Activated CD4-positive, CD25-positive, alpha-beta regulatory T cell (primary cell): Measurements from ENCODE around the gene NT5DC4.

Source experiments
- DNase-seq, 4 experiments: peaks; one replicate each; lab custom pipeline; 2025; lab: John Stamatoyannopoulos, UW

The NT5DC4 gene

GRCh38 chr2:112720785-112721184 is at the start of gene NT5DC4:
TSS of gene NT5DC4 (plus strand) at chr2:112721020. CDS start at chr2:112721080, 60 bp downstream.
- DNase-seq: no peak

GRCh38 chr2:112671801-112672200 is 49.0 kb upstream of the NT5DC4 start:
- DNase-seq: no peak

- no peak for DNase-seq
These were observed 47.8 kb upstream of the NT5DC4 start for GRCh38 chr2:112673008-112673407.

GRCh38 chr2:112674229-112674628 is 46.6 kb upstream of the NT5DC4 start:
- DNase-seq: no peak

GRCh38 chr2:112679484-112679883 is 41.3 kb upstream of the NT5DC4 start:
- DNase-seq: no peak

- no peak for DNase-seq
These were observed 40.1 kb upstream of the NT5DC4 start for GRCh38 chr2:112680666-112681101.

GRCh38 chr2:112682101-112682500 is 38.7 kb upstream of the NT5DC4 start:
- no peak for DNase-seq

GRCh38 chr2:112683550-112684414 is 37.0 kb upstream of the NT5DC4 start:
- no peak for DNase-seq

GRCh38 chr2:112684415-112684775 is 36.4 kb upstream of the NT5DC4 start:
- no peak for DNase-seq

GRCh38 chr2:112685271-112685884 is 35.4 kb upstream of the NT5DC4 start:
- no peak for DNase-seq

GRCh38 chr2:112686348-112687217 is 34.2 kb upstream of the NT5DC4 start:
- no peak for DNase-seq

- DNase-seq: no peak
These were observed 33.3 kb upstream of the NT5DC4 start for GRCh38 chr2:112687522-112687921.

GRCh38 chr2:112688086-112688880 is 32.5 kb upstream of the NT5DC4 start:
- DNase-seq: no peak

- peak in 3 of 4 experiments; percentile 8 to 43 (median 37) for DNase-seq
These were observed 29.9 kb upstream of the NT5DC4 start for GRCh38 chr2:112690853-112691401.

- no peak for DNase-seq
These were observed 28.9 kb upstream of the NT5DC4 start for GRCh38 chr2:112691881-112692281.

GRCh38 chr2:112692495-112692911 is 28.3 kb upstream of the NT5DC4 start:
- DNase-seq: no peak

GRCh38 chr2:112692918-112693317 is 27.9 kb upstream of the NT5DC4 start:
- DNase-seq: no peak

- no peak for DNase-seq
These were observed 27.2 kb upstream of the NT5DC4 start for GRCh38 chr2:112693596-112693995.

GRCh38 chr2:112694182-112694581 is 26.6 kb upstream of the NT5DC4 start:
- no peak for DNase-seq

GRCh38 chr2:112698834-112699515 is 21.8 kb upstream of the NT5DC4 start:
- DNase-seq: no peak
